Measurements from ENCODE around the gene WWTR1.

DNA sequence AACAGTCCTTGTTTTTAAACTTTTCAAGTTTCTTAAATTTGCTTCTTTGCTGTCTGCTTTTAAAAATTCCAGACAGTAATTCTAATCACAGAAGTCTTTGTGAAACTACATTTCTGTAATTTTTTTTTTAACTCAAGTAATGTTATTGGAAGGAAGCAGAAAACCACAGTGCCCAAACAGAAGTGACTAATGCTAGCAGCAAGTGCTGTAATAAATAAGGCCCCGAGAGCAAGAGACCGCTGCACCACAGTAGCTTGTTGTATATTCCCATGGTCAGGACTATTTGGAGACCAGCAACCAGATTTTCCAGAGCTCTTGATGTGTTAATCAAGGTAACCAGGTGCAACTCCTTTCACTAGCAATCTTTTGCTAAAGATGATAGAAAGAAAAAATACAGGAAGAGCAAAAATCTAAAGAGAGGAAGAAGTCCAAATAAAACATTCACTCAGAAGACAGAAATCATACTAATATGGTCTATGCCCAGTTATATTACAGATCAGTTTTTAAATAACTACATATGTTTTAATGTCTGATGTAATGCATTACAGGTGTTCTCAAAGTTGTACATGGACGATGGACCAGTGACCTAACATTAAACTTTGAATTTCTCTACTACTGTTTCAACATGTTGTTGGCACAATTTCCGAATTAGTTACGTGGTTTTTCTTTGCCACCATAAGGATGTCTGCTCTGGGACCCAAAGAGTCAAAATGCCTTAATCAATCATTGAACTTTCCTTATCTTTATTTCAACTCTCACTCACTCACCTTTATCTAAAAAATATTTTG lies 36.4 kb downstream of the WWTR1 start:
- TF ChIP-seq GATA2 (IDR thresholded peaks at IDR 0.05; ENCODE audit: low read depth, low read length) = no peak
- TF ChIP-seq GATA3 (IDR thresholded peaks at IDR 0.05; ENCODE audit: low read depth, low read length) = no peak
